ENCODE data around the gene PRKRA. TPM values are rescaled to one million over a fixed set of nuclear protein-coding genes. Genes with fewer than 3 reads are reported as not detected.

PRKRA gene
- total and polyA plus RNA-seq, 2 of the 8 experiments (the other 6 are each of a cell fraction or from before 2014, with no cell fraction given), result 25.4 to 60.4 TPM

DNA sequence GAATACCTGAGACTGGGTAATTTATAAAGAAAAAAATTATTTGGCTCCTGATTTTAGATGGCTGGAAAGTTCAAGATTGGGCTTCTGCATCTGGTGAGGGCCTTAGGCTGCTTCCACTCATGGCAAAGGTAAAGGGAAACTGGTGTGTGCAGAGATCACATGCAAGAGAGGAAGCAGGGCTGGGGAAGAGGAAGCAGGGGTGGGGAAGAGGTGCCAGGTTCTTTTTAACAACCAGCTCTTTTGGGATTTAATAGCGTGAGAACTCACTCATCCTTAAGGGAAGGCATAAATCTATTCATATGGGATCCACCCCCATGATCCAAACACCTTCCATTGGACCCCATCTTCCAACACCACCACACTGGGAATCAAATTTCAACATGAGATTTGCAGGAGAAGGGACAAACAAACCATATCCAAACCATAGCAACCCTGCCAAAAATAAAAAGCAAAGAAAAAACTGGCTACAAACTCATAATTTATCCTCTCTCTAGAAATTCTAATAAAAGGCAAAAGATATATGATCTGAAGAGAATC, 30.4 kb downstream of the PRKRA start:
- no peak overlapping the region for H4K5ac ChIP-seq (ENCODE audit: insufficient read length, low read depth, low read length)
- CTCF ChIA-PET (ENCODE audit: partially characterized antibody), result interaction anchor here (0.8 to 3.4 kb wide), 3 partner anchors 29 to 309 kb away, joined by 3 to 24 read pairs (median 4); partner anchors contain the start of gene RBM45

More for the DNA sequence above, 30.4 kb downstream of the PRKRA start:
- H2BK15ac ChIP-seq (ENCODE audit: low read length), result no peak overlapping the region
- H2BK5ac ChIP-seq (ENCODE audit: low read depth, low read length), result no peak overlapping the region
- no peak overlapping the region for H2AK5ac ChIP-seq (ENCODE audit: low read depth, low read length)
- H3K9me3 ChIP-seq (ENCODE audit: insufficient read depth in 2 of 2, low read depth in 1 of 2, low read length in 1 of 2), result no peaks in the 10 kb centered on the region
- H3K4me1 ChIP-seq (replicated peaks in 1 of 4; ENCODE audit: control insufficient read depth in 3 of 4, insufficient read depth in 4 of 4, low read length in 3 of 4), result no peaks in the 10 kb centered on the region
- H2BK20ac ChIP-seq (ENCODE audit: low read length), result no peak overlapping the region
- no peak overlapping the region for H3K27ac ChIP-seq (ENCODE audit: low read depth, low read length)
- no peak overlapping the region for H2BK12ac ChIP-seq (ENCODE audit: low read depth, low read length)
- no peak overlapping the region for H3K4me3 ChIP-seq (ENCODE audit: extremely low read depth in 1 of 4, insufficient read depth in 2 of 4, low read depth in 3 of 4, low read length in 4 of 4)
- H3K36me3 ChIP-seq (ENCODE audit: control insufficient read depth in 2 of 4, insufficient read depth in 4 of 4, low read length in 3 of 4), result no peaks in the 10 kb centered on the region; a peak in 2 of 8 replicates
- H3K4ac ChIP-seq (replicated peaks; ENCODE audit: insufficient read length, low read depth, low read length), result no peak overlapping the region
- DNase-seq (ENCODE audit: low read depth in 1 of 2, low spot score in 2 of 2) (no peak), FAIRE-seq (no peak)
- H2BK120ac ChIP-seq (replicated peaks; ENCODE audit: low read depth, low read length), result no peak overlapping the region
- H3K27me3 ChIP-seq (replicated peaks in 1 of 4; ENCODE audit: control insufficient read depth in 3 of 4, extremely low read depth in 1 of 4, insufficient read depth in 3 of 4, low read length in 3 of 4), result no peaks in the 10 kb centered on the region
- H3K23me2 ChIP-seq (ENCODE audit: low read depth, low read length), result no peaks in the 10 kb centered on the region
- WGBS, 2 experiments (ENCODE audit: extremely low coverage in 1 of 2, insufficient coverage in 1 of 2, insufficient read length in 1 of 2, insufficient replicate concordance in 2 of 2, low coverage in 1 of 2, low lambda C conversion rate in 2 of 2, missing lambda C conversion rate in 1 of 2), result 87% methylated on average over 1 of the region's 1 CpG; no CpG with 5 or more reads in 1 of the 2 experiments
- no peak overlapping the region for H2AFZ ChIP-seq (ENCODE audit: low read length)
- no peak overlapping the region for H3K18ac ChIP-seq (ENCODE audit: extremely low read depth, low read length)
- no peak overlapping the region for H3K14ac ChIP-seq (ENCODE audit: insufficient read length)
- H3K4me2 ChIP-seq (ENCODE audit: insufficient read depth in 1 of 2, low read depth in 2 of 2, low read length in 2 of 2), result no peak overlapping the region
- no peak overlapping the region for H3K9ac ChIP-seq (replicated peaks in 1 of 4; ENCODE audit: extremely low read depth in 1 of 4, low read depth in 3 of 4, low read length in 3 of 4)
- TF ChIP-seq RBBP5 (IDR thresholded peaks at IDR 0.05; ENCODE audit: borderline replicate concordance, low read depth, low read length) (no peak), YY1 (IDR thresholded peaks at IDR 0.05; ENCODE audit: low read depth, low read length) (no peak), JUN (IDR thresholded peaks at IDR 0.05; ENCODE audit: low read depth, low read length) (no peak), SUZ12 (IDR thresholded peaks at IDR 0.05; ENCODE audit: low read length) (no peak), BACH1 (IDR thresholded peaks at IDR 0.05; ENCODE audit: low read length) (no peak), EP300 (IDR thresholded peaks at IDR 0.05; ENCODE audit: borderline replicate concordance in 1 of 2, low read depth in 2 of 2, low read length in 2 of 2) (no peak), TAF1 (IDR thresholded peaks at IDR 0.05; ENCODE audit: low read depth, low read length) (no peak)
- H3K79me1 ChIP-seq (ENCODE audit: low read depth, low read length), result no peaks in the 10 kb centered on the region; the same call in 1 of the 2 replicates
- no peak overlapping the region for H4K8ac ChIP-seq (ENCODE audit: extremely low read depth, insufficient read depth, low read length)
- no peaks in the 10 kb centered on the region for H3K79me2 ChIP-seq (ENCODE audit: control insufficient read depth in 1 of 2, insufficient read depth in 2 of 2, low read length in 2 of 2)
- no peak overlapping the region for H4K91ac ChIP-seq (replicated peaks; ENCODE audit: insufficient read length, low read length)
- H3K56ac ChIP-seq (replicated peaks; ENCODE audit: insufficient read length, low read depth, low read length), result no peak overlapping the region
- POLR2A ChIA-PET (ENCODE audit: partially characterized antibody), result no interaction called here
- no peaks in the 10 kb centered on the region for H4K20me1 ChIP-seq (replicated peaks in 1 of 2; ENCODE audit: control insufficient read depth in 1 of 2, insufficient read depth in 2 of 2, low read length in 2 of 2)
- no peak overlapping the region for H3K23ac ChIP-seq (ENCODE audit: insufficient read length)

Measured in H1 (cell line).